GM19238 (cell line): ENCODE data around the gene GNG7.
"Not testable (repeated sequence)": the region's sequence is repeated elsewhere in the genome, so short reads cannot be mapped to it uniquely, and the experiment has no call there.

Experiments used
- DNase-seq: peaks from one replicate; pipeline ENCODE4 v3.0.0; 2011; ENCODE audit warnings: low spot score; ENCODE audit not compliant: insufficient read length

GNG7 gene

DNA sequence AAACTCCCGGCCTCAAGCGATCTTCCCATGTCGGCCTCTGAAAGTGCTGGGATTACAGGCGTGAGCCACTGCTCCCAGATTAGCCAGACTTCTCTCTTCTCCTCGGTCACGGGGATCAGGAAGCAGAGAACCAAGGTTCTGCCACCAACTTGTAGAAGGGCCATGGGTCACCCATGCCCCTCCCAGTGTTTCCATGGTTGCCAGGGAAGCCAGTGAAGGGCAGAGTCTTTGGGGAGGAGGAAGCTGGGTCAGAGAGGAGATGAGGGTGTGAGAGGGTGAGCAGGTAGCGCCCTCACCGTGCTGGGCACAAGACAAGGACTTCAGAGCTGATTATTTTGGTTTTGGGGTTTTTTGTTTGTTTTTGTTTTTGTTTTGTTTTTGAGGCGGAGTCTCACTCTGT, 77.1 kb downstream of the GNG7 start:
- DNase-seq = no peak

DNA sequence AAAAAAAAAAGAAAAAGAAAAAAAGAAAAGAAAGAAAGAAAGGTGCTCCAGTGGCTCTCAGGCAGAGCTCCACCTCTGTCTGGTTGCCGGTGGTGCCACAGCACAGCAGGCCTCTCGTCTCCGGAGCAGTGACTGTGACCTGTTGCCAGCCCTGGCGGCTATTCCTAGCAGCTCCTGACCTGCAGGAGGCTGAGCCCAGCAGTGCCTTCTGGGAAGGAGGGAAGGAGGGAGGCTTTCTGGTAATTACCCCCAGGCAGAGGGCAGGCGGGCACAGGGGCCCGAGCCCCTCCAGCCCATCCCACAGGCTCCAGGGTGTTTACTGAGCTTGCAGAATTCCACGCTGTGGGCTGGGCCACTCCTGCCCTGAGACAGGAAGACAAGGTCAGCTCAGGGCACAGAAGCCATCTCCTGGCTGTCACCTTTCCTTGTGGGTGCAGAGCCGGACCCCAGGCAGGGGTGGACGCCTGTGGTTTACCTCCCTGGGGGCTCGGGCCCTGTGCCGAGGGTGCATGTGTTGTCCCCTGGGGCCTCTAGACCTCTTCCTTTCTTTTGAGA, 77.9 kb downstream of the GNG7 start:
- DNase-seq = no peak

DNA sequence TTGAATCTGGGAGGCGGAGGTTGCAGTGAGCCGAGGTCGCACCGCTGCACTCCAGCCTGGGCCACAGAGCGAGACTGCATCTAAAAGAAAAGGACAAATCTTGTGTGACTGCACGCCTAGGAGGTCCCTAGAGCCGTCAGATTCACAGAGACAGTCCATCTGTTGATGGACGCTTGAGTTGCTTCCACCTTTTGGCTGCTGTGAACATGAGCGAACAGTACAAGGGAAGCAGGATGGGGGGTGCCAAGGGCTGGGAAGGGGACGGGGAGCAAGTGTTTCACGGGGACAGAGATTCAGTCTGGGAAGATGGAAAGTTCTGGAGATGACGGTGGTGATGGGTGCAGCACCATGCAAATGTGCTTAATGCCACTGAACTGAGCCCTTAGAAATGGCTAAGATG, 78.7 kb downstream of the GNG7 start:
- DNase-seq = no peak

DNA sequence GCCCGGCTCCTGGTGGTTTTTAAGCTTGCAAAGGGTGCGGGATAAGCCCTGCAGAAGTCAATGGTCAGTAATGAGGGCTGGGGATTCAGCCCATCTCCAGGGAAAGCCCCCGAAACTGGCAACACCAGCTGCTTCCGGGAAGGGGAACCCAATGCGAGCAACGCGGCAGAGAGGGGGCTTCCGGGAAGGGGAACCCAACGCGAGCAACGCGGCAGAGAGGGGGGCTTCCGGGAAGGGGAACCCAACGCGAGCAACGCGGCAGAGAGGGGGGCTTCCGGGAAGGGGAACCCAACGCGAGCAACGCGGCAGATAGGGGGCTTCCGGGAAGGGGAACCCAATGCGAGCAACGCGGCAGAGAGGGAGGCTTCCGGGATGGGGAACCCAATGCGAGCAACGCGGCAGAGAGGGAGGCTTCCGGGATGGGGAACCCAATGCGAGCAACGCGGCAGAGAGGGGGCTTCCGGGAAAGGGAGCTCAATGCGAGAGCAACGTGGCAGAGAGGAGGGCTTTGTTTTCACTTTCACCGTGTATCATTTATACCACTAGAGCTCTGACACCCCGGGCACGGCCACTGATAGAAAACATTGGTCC, 80.0 kb downstream of the GNG7 start:
- not testable (repeated sequence) for DNase-seq

DNA sequence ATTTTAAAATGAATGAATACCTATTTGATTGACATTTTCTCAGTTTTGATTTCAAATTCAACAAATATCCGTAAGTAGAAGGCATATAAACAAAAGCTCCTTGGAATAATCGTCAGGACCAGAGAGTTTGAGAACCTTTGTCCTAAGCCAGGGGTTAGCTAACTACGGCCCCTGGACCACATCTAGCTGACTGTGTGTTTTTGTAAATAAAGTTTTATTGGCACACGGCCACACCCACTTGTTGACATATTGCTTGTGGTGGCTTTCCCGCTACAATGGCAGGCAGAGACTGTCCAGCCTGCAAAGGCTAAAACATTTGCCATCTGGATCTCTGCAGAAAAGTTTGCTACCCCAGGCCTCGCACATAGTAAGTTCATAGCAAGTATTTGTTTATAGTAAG, 83.4 kb downstream of the GNG7 start:
- no peak for DNase-seq

DNA sequence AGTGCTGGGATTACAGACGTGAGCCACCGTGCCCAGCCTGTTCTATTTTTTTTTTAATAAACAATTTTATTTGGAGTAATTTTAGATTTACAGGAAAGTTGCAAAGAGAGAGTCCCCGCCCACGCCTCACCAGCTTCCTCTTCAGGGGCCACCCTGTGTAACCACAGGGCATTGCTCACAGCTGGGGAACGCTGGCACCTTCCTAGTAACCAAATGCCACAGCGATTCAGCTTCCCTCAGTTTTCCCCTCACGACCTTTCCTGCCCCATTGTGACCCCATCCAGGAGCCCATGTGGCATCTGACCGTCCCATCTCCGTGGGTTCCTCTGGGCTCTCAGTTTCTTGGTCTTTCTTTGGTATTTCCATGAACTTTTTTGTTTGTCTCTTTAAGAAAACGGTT, 83.9 kb downstream of the GNG7 start:
- DNase-seq = no peak

DNA sequence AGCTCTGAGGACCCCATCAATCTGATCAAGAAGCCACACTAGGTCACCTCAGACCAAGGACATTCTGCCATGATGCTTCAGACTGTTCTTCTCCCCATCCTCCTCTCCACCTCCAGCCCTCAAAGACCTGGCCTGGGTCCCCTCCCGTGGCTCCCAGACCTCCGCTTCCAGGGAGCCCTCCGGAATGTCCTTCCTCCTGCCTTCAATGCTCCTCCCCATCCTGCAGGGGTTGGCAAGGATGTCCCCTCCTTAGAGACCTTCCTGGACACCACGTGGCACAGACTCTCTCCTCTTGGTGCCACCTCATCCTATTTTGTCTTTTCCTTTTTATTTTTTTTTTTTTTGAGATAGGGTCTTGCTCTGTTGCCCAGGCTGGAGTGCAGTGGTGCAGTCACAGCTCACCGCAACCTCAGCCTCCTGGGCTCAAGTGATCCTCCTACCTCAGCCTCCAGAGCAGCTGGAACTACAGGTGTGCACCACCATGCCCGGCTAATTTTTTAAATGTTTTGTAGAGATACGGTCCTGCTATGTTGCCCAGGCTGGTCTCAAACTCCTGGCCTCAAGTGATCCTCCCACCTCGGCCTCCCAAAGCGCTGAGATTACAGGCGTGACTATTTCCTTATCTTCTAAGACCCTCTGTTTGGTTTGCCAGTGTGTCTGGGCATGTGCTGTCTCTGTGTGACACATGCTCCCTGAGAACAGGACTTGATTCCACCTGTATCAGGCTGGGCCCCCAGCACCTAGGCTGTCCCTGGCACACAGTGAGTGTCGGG, 84.9 kb downstream of the GNG7 start:
- DNase-seq = no peak

DNA sequence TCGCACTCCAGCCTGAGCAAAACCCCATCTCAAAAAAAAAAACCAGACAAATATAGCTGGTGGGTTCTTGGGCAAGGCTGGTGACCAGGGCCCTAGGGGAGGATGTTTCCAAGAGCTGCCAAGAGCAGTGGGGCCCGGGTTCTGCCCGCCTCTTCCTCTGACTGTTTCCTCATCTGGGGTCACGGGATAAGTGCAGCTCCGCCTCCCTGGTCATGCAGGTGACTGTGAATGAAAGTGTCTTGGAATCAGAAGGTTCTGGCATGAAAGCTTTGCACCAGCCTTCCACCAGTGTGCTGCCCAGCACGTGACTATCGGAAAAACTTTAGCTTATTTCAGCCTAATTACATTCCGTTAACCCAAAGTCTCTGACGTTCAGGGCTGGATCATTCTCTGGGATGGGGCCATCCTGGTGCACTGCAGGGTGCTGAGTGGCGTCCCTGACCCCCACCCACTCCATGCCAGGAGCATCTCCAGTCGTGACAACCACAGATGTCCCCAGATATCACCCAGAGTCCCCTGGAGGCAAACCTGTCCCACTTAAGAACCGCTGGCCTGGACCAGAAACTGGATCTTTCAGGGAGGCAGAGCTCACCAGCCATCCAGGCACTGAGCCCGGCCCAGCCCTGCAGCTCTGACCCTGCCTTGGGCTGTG, 85.6 kb downstream of the GNG7 start:
- DNase-seq = no peak

DNA sequence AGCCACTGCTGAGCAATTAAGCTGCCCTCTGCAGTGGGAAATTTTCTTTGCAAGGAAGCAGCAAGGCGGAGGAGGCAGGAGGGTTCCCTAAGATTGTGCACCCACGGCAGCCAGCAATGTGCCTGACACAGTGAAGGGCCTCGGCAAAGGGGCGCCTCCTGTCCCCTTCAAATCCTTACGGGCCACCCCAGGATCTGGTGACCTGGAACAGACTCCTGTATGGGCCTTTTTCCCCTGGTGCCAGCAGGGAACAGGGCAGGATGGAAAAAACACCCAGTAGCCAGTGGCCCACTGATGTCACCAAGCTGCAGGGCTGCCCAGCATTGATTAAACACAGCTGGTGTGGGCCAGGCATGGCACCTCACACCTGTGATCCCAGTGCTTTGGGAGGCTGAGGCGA, 86.7 kb downstream of the GNG7 start:
- no peak for DNase-seq

DNA sequence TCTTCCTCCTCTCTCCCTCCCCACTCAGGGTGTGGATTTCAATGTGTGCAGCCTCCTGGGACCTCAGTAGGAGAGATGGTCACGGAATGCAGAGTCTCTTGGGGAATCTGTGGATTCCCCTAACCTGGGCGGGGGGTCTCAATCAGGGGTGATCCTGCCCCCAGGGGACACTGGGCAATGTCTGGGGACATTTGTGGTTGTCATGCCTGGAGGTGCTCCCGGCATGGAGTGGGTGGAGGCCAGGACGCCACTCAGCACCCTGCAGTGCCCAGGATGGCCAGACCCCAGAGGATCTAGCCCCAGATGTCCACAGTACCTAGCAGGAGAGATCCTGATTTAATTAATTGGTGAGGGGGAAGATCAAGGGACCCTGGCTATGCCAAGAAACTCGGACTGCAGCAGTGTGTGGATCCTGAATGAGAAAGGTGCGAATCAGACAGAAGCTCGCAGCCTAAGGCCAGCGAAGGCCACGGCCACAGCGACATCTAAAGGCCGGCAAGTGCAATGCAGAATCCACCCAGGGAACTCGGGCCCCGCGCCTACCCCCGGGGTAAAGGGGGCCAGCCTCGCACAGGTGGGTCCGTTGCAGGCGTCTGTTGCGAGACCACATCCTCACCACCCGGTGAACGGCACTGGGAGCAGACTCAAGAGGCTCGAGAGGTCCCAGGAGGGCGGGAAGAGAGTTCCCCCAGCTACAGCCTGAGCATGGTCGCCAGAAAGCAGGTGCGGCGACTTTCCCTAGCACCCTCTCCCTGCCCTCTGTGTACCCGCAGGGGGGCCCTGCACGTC, 88.8 kb downstream of the GNG7 start:
- DNase-seq = no peak

DNA sequence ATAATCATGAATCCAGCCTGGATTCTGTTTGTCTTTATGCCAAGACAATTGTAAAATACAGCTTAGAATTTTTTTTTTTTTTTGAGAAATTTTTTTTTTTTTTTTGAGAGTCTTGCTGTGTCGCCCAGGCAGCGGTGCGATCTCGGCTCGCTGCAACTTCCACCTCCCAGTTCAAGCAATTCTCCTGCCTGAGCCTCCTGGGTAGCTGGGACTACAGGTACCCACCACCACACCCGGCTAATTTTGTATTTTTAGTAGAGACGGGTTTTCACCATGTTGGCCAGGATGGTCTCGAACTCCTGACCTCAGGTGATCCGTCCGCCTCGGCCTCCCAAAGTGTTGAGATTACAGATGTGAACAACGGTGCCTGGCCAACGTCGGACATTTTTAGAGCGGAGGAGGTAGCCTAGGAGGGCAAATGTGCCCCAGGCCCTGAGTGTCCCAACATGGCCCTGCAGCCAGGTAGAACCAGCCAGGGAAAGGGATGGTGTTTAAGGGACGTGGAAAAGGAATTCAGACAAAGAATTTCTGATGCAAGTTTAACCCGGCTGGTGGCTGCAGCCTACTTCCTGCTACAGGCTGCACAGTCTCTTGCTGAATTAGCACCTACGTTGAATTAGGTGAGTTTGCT, 89.8 kb downstream of the GNG7 start:
- no peak for DNase-seq

DNA sequence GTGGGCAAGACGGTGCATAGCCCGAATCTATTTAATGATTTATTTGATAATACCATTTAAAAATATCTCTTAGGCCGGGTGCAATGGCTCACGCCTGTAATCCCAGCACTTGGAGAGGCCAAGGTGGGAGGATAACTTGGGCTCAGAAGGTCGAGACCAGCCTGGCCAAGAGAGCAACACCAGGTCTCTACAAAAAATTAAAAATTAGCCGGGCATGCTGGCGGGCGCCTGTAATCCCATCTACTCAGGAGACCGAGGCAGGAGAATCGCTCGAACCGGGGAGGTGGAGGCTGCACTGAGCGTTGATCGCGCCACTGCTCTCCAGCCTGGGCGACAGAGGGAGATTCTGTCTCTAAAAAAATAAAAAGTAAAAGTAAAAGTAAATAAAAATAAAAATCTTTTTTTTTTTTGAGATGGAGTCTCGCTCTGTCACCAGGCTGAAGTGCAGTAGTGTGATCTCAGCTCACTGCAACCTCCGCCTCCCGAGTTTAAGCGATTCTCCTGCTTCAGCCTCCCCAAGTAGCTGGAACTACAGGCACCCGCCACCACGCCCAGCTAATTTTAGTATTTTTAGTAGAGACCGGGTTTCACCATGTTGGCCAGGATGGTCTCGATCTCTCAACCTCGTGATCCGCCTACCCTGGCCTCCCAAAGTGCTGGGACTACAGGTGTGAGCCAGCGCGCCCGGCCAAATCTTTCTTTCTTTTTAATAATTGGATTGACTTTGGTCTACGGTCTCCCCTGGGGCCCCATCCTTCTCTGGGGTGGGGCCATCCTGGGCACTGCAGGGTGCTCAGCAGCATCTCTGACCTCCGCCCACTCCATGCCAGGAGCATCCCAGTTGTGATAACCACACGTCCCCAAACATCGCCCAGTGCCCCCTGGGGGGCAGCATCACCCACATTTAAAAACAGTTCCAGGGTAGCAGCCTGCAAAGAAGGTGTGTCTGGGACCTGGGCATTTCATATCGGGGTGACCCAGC, 90.7 kb downstream of the GNG7 start:
- DNase-seq = no peak

DNA sequence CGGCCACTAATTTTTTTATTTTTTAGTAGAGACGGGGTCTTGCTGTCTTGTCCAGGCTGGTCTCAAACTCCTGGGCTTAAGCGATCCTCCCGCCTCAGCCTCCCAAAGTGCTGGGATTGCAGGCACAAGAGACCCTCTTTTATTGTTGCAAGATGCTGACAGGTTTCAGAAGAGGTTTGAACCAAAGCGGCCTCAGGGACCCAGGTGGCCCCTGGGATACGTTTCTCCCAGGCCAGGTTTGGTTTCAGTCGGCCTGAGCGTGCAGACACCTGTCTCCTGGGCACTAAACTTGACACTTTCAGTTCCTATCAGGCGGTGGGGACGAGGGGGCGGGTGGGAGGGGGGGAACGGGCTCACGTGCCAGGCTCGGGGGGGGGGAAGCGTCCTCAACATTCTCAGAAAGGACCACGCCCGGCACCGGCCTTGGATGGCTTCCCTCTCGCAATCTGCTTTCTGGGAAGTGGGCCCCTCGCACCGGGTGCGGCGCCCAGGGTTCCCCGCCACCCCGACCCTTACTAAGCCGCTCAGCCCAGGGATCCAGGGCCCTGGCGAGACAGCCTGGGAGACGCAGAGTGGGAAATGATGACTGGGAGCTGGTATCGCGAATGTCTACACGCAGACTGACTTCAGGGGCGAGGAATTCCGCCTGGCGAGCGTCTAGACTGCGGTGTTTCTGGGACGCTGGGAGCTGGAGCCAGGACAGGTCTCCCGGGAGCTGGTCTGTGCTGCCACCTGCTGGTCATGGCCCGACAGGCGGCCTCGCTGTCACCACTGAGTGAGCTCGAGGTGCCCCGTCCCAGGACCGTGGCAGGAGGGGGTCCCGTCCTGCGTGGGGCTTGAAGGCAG, 91.6 kb downstream of the GNG7 start:
- no peak for DNase-seq

DNA sequence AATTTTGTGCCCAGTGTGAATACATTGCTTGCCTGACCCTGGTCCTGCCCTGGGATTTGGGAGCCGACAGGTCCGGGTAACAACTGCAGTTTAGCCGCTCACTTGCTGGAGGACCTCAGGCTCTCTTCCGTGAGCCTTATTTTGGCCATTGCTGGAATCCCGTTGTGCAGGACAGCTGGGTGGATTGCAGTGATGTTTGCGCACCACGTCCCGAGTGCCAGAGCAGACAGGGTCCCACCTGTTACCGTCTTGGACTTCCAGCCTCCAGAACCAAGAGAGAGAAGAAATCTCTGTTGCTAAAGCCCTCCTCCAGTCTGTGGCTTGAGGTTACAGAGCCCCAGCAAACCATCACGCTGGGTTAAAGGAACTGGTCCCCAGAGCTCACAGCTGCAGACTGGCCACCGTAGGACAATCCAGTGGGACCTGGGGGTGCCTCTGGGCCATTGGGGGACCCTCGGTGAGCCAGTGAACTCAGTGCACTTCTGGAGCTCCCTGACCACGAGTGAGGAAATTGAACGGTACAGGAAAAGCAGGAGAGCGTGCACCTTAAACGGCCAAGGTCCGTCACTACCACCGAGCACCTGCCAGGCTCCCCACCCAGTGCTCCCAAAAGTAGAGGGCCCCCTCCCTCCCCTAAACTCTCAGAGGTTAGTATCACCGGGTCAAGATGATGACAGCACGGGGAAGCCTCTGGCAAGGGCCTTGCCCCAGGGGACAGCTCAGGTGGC, 92.9 kb downstream of the GNG7 start:
- DNase-seq = no peak

DNA sequence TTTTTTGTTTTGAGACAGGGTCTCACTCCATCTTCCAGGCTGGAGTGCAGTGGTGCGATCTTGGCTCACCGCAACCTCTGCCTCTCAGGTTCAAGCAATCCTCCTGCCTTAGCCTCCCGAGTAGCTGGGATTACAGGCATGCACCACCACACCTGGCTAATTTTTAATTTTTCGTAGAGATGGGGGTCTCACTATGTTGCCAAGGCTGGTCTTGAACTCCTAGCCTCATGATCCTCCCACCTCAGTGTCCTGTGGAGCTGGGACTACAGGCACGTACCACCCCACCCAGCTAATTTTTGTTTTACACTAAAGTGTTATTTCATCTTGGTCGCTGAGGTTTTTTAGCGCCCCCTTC, 93.5 kb downstream of the GNG7 start:
- not testable (repeated sequence) for DNase-seq

DNA sequence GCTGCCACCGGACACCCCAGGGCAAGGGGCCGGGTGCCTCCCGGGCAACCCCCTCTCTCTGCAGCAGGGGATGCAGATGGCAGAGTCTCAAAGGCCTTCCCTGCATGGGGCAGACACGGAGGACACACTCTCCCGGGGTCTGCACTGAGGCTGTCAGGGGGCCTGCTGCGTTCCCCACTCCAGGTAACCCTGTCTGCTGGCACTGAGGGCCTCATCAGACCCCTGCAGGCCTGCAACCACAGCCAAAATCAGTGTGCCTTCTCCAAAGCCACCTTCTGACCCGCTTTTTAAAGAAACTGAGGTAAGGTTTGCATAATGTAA, 93.9 kb downstream of the GNG7 start:
- no peak for DNase-seq

DNA sequence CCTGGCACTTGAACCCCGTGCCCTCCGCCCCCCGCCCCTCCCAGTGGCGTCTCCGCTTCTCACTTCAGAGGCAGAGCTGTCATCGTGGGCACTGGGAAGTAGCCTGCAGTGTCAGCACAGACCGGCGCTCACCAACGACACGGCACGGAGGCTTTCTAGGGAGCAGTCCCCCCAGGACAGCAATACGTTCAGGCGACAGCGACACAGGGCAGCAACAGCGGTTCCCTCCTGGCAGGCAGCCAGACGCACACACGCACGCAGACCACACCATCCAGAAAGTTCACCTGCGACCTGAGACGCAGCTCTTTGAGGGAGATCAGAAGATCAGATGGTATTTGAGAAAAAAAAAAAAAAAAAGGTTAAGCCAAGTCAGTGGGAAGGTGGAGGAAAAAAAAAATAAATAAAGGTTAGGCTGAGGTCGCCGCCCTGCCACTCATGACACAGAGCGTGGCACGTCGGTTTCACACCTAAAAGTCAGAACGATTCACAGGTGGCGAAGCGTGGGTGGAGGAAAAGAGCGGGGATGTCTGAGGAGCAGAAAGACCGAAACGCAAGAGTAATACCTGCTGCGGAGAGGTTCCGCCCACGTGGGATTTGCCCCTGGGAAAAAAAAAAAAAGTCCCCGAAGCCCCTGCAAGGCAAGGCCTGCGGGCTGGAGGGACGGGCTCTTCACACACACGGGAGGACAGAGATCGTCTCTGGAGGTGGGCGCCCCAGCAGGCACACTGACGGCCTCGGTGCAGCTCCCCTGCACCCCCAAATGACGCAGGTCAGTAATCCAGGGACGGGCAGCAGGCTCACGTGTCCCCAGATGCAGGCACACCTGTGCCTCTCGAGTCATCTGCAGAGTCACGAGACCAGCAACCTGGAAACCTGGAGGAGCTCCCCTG, 94.5 kb downstream of the GNG7 start:
- no peak for DNase-seq

DNA sequence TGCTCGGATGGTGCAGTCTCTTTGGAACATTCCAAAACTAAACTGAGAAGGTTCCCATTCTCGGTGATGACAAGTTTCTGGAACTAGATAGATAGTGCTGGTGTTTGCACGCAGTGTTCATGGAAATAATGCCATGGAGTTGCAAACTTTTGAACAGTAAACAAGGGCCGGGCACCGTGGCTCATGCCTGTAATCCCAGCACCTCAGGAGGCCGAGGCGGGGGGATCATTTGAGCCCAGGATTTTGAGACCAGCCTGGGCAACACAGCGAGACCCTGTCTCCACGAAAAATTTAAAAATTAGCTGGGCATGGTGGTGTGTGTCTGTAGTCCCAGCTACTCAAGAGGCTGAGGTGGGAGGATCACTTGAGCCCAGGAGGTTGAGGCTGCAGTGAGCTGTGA, 95.7 kb downstream of the GNG7 start:
- DNase-seq = not testable (repeated sequence)
